HG03469 (cell line): ENCODE results near the gene HRNR.
"Not testable (repeated sequence)": the region's sequence is repeated elsewhere in the genome, so short reads cannot be mapped to it uniquely, and the experiment has no call there.

Experiments
- ATAC-seq: cut with Tn5 transposase; IDR thresholded peaks from one replicate; pipeline ENCODE4 v1.9.1; 2021; ENCODE audit warnings: mild to moderate bottlenecking, moderate library complexity, moderate number of reproducible peaks; ENCODE audit not compliant: unreplicated experiment

The HRNR gene

DNA sequence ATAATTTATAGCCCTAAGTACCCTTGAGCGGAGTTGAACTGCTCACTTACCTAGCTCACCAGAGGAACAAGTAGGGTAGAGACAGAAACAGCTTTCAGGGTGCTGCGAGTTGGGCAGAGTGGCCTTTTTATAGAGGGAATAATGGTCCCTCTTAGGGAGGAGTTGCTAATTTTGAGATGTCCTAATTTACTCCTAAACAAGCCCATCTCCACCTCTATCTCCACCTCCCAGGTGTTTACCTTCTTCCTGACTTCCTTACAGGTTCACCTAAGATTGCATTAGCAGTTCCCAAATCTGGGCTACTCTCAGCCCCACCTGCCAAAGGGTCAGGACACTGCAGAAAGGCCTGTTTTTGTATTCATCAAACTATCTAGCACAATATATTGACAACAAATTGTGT is at the start of gene HRNR:
Gene HRNR (minus strand): TSS at position 101 of the 400 bp plus-strand sequence. CDS start 940 bp downstream, outside the sequence.
- no peak for ATAC-seq

DNA sequence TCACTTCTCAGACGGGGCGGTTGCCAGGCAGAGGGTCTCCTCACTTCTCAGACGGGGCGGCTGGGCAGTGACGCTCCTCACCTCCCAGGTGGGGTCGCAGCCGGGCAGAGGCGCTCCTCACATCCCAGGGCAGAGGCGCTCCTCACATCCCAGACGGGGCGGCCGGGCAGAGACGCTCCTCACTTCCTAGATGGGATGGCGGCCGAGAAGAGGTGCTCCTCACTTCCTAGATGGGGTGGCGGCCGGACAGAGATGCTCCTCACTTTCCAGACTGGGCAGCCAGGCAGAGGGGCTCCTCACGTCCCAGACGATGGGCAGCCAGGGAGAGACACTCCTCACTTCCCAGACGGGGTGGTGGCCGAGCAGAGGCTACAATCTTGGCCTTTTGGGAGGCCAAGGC is 32.4 kb upstream of the HRNR start:
- not testable (repeated sequence) for ATAC-seq

DNA sequence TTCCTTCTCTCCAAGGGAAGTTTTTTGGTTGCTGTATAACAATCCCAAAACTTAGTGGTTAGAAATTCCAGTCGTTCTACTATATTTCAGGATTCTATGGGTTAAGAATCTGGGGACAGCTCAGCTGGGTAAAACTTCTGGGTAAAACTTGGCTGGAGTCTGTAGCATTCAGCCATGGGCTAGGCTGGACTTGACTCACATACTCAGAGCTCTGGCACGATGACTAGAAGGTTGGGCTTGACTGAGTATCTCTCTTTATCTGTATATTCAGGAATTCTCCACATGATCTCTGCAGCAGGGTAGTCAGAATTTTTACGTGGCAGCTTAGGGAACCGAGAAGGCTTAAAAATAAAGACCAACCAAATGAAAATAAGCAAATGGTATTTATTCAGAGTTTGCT is 28.2 kb upstream of the HRNR start:
- ATAC-seq, result no peak

DNA sequence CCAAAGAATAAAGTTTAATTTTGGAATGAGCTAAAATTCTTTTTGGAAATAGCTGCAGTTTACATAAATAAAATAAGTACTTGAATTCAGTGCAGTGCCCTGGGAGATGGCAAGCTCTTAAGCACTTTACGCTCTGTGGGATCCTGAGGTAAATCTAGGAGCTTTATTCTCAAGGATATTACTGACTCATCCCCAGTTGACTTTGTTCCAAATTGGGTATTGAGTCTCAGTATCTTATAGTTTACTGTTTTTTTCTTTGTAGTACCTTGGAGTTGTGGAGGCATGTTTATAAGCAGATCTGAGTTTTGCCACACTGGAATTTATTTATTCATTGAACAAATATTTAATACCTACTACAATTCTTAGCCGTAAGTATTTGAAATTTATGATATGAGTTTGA is 27.4 kb upstream of the HRNR start:
- ATAC-seq, result no peak

DNA sequence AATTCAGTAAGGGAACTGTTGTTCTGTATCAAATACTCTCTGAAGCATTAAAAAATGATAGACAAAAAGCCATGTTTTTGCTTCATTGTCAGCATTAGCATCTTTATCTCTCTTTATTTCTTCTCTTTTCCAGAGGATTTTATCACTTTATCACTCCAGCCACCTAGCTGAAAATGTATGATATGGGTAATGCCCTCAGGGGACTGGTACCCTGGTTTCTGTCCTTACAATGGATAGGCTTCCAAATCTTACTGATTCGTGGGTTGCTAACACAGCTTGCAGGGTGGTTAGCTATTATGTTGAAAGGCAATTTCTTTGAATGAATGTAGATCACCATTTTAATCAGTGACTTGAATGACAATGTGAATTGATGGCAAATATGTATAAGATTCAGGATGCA is 23.3 kb upstream of the HRNR start:
- no peak for ATAC-seq

- ATAC-seq, result no peak
Measured at GRCh38 chr1:152244576-152245273, 20.7 kb upstream of the HRNR start.

GRCh38 chr1:152237093-152237492 is 13.1 kb upstream of the HRNR start:
- ATAC-seq, result no peak

GRCh38 chr1:152228831-152229230 is 4.8 kb upstream of the HRNR start:
- ATAC-seq, result no peak

DNA sequence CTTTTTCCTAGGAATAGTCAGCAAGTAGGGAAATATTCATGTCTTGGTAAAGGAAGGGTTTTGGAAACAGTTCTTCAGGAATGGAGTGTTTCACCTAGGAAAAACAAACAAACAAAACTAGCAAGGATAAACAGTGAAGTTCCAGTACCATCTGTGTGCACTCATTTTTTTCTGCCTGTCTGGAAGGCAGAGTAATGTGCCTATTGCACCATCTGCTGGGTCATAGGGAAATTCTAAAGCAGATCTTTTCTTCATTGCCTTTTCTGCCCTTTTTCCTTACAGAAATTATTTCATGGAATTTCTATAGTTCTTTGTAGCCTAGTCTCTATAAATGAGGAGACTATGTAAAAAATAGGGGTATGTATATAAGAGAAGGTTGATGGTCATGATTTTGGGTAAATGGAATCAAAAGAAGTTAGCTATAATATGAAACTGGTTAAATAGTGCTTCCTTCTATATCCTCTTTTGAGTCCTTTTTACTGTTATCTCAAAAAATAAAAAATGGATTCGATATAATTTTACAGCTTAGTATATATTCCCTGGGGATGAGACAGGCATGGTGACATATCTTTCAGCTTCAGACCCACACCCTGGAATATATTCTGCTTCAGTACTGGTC is 3.4 kb upstream of the HRNR start:
- ATAC-seq, result no peak

DNA sequence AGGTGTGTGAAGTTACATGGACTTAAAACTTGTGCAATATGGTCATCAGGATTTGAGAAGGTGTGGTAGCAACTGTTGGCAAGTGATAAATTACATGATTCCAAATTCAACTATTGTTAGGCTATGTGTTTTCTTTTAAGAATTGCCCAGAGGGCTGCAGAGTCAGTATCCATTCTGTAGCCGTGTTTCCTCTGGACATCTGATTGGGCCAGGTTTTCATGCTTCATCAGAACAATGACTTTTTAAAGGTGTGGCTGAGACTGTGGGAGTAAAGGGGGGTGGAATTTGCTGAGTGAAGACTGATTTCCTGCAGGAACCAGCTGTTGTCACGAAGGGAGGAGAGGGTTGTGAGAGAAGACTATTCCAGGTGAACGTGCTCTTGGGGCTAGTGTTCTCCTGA is 1.7 kb upstream of the HRNR start:
- no peak for ATAC-seq

DNA sequence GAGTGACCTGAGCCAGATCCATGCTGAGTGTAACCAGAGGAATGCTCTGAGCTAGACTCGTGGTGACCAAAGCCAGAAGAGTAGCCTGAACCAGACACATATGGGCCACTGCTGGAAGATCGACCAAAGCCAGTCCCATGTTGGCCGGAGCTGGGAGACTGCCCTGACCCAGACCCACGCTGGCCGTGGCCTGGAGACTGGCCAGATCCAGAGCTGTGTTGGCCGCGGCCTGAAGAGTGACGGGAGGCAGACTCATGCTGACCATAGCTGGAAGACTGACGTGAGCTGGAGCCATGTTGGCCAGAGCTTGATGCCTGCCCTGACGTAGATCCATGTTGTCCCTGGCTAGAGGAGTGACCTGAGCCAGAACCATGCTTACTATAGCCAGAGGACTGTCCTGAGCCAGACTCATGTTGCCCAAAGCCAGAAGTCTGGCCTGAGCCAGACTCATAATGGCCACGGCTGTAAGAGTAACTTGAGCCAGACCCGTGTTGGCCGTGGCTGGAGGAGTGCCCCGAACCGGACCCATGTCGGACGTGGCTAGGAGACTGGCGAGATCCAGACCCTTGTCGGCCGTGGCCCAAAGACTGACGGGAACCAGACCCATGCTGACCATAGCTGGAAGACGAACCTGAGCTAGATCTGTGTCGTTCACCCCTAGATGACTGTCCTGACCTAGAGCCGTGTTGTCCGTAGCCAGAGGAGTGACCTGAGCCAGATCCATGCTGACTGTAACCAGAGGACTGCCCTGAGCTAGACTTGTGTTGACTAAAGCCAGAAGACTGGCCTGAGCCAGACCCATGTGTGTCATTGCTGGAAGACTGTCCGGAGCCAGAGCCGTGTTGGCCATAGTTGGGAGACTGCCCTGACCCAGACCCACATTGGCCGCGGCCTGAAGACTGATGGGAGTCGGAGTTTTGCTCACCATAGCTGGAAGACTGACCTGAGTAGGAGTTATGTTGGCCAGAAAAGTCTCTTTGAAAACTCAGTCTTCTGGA is 3.5 kb downstream of the HRNR start:
- ATAC-seq, result no peak

DNA sequence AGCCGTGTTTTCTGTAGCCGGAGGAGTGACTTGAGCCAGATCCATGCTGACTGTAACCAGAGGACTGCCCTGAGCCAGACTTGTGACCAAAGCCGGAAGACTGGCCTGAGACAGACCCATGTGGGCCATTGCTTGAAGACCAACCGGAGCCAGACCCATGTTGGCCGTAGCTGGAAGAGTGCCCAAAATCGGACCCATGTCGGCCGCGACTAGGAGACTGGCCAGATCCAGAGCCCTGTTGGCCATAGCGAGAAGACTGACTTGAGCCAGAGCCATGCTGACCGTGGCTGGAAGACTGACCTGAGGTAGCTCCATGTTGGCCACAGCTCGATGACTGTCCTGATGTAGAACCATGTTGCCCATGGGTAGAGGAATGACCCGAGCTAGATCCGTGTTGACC is 4.6 kb downstream of the HRNR start:
- ATAC-seq, result not testable (repeated sequence)

GRCh38 chr1:152218762-152219436 is 5.1 kb downstream of the HRNR start:
- no peak for ATAC-seq

DNA sequence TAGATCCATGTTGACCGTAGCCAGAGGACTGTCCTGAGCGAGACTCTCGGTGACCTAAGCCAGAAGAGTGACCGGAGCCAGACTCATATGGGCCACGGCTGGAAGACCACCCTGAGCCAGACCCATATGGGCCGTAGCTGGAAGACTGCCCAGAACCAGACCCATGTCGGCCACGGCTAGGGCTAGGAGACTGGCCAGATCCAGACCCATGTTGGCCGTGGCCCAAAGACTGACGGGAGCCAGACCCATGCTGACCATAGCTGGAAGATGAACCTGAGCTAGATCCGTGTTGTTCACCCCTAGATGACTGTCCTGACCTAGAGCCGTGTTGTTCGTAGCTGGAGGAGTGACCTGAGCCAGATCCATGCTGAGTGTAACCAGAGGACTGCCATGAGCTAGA is 8.4 kb downstream of the HRNR start:
- not testable (repeated sequence) for ATAC-seq

DNA sequence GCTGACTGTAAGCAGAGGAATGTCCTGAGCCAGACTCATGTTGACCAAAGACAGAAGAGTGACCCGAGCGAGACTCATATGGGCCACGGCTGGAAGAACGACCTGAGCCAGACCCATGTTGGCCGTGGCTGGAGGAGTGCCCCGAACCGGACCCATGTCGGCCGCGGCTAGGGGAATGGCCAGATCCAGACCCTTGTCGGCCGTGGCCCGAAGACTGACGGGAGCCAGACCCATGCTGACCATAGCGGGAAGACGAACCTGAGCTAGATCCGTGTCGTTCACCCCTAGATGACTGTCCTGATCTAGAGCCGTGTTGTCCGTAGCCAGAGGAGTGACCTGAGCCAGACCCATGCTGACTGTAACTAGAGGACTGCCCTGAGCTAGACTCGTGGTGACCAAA is 9.1 kb downstream of the HRNR start:
- ATAC-seq, result not testable (repeated sequence)

- no peak for ATAC-seq
Measured at GRCh38 chr1:152198982-152199381, 25.0 kb downstream of the HRNR start.

GRCh38 chr1:152197361-152197941 is 26.5 kb downstream of the HRNR start:
- ATAC-seq, result no peak

DNA sequence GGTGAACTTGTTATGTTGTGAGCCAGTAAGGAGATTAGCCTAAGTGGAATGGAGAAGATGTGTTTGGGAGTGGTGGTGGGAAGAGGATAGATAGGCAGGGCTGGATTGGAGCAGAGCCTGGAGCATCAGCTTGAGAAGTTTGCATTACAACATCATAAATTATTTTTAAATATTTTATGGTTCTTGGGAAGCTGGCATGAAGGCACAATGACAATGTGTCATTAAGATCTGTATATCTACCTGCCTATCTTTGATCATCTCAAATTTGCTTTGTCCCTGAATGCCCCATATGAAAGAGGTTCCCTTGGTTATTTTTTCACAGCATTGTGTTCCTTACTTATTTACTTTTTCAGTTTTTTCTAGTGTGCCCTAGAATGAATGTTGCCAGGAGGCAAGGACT is 32.3 kb downstream of the HRNR start:
- ATAC-seq, result no peak

DNA sequence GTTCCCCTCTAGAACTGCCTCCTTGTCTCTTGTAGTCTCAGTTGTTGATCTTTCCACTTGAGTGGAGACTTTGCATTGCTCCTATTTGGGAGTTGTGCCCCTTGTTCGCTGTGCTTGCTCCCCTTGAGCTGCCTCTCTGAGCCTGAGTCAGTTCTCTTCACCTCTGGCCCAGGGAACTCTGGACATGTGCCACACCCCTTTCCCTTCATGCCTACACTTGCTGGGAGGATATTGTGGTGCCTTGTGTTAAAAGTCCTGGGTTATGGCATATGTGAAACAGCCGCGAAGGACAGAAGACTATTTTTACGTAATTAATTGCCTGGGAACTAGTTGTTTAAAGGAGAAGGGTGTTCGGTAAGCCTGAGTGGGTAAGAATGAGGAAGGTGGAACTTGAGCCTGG is 32.7 kb downstream of the HRNR start:
- ATAC-seq, result no peak

DNA sequence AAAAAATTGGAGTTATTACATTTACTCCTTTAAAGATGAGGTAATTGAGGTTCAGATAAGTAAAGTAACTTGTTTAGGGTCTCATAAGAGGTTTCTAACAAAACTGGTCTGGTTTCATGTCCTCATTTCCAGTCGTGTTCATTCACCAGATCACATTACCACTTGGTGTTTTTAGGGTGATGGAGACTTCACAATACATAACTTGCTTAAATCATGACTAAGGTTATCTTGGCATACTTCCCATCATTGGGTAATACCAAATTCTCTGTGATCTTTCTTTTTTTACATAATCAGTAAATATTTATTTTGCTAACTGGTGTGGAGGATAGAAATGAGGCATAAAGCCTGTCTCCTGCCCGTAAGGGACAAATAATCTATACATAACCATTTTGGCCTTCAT is 33.4 kb downstream of the HRNR start:
- no peak for ATAC-seq
